HEK293 (cell line): ENCODE data around the gene PSD2.
A peak's percentile ranks its signal among the peaks of the same experiment; 100 is the strongest.

ENCODE experiments used
- FEZF1 ChIP-seq: fragments of 450-650 bp; formaldehyde crosslinking; IDR thresholded peaks from 2 replicates; pipeline ENCODE4 v1.5.1; 2016; ENCODE audit warnings: missing biosample characterization, missing genetic modification characterization
- KLF7 ChIP-seq: fragments of 450-650 bp; formaldehyde crosslinking; IDR thresholded peaks from 2 replicates; pipeline ENCODE4 v1.5.1; 2016; ENCODE audit warnings: missing biosample characterization, missing genetic modification characterization, borderline replicate concordance
- OVOL3 ChIP-seq: fragments of 450-650 bp; formaldehyde crosslinking; IDR thresholded peaks from 2 replicates; pipeline ENCODE4 v1.5.1; 2016; ENCODE audit warnings: missing biosample characterization, missing genetic modification characterization
- SETDB1 ChIP-seq: IDR thresholded peaks from one replicate; pipeline ENCODE4 v1.6.1; 2017; ENCODE audit warnings: mild to moderate bottlenecking, low read length, moderate library complexity, mixed read lengths; ENCODE audit not compliant: insufficient read length
- SP3 ChIP-seq: fragments of 450-650 bp; formaldehyde crosslinking; IDR thresholded peaks from 2 replicates; pipeline ENCODE4 v1.5.1; 2016; ENCODE audit warnings: missing biosample characterization, missing genetic modification characterization
- TRIM28 ChIP-seq: IDR thresholded peaks from 2 replicates; pipeline ENCODE4 v1.6.1; 2011; ENCODE audit warnings: low read length, control low read depth, borderline replicate concordance
- WT1 ChIP-seq: fragments of 450-650 bp; formaldehyde crosslinking; IDR thresholded peaks from 2 replicates; pipeline ENCODE4 v1.5.1; 2016; ENCODE audit warnings: missing biosample characterization, missing genetic modification characterization
- ZBTB11 ChIP-seq: fragments of 450-650 bp; formaldehyde crosslinking; conservative IDR thresholded peaks from 2 replicates; pipeline ENCODE4 v1.5.1; 2016; ENCODE audit warnings: low read depth, missing biosample characterization, missing genetic modification characterization
- ZBTB20 ChIP-seq: fragments of 450-650 bp; formaldehyde crosslinking; IDR thresholded peaks from 2 replicates; pipeline ENCODE4 v1.5.1; 2016; ENCODE audit warnings: missing biosample characterization, missing genetic modification characterization
- ZFP3 ChIP-seq: fragments of 450-650 bp; formaldehyde crosslinking; IDR thresholded peaks from 2 replicates; pipeline ENCODE4 v1.5.1; 2016; ENCODE audit warnings: low read depth, missing biosample characterization, missing genetic modification characterization
- ZNF114 ChIP-seq: fragments of 450-650 bp; formaldehyde crosslinking; IDR thresholded peaks from 2 replicates; pipeline ENCODE4 v1.5.0; 2017; ENCODE audit warnings: missing biosample characterization, missing genetic modification characterization
- ZNF146 ChIP-seq: fragments of 450-650 bp; formaldehyde crosslinking; IDR thresholded peaks from 2 replicates; pipeline ENCODE4 v1.5.1; 2016; ENCODE audit warnings: missing biosample characterization, missing genetic modification characterization
- ZNF2 ChIP-seq: fragments of 450-650 bp; formaldehyde crosslinking; IDR thresholded peaks from 2 replicates; pipeline ENCODE4 v1.5.1; 2016; ENCODE audit warnings: missing biosample characterization, missing genetic modification characterization
- ZNF23 ChIP-seq: fragments of 450-650 bp; formaldehyde crosslinking; IDR thresholded peaks from 2 replicates; pipeline ENCODE4 v1.5.1; 2016; ENCODE audit warnings: missing biosample characterization, missing genetic modification characterization, borderline replicate concordance
- ZNF266 ChIP-seq: fragments of 450-650 bp; formaldehyde crosslinking; IDR thresholded peaks from 2 replicates; pipeline ENCODE4 v1.5.1; 2016; ENCODE audit warnings: missing biosample characterization, missing genetic modification characterization, low read depth
- ZNF292 ChIP-seq: fragments of 450-650 bp; formaldehyde crosslinking; IDR thresholded peaks from 2 replicates; pipeline ENCODE4 v1.5.1; 2016; ENCODE audit warnings: low read depth, missing biosample characterization, missing genetic modification characterization, borderline replicate concordance
- ZNF350 ChIP-seq: fragments of 450-650 bp; formaldehyde crosslinking; IDR thresholded peaks from 2 replicates; pipeline ENCODE4 v1.5.0; 2017; ENCODE audit warnings: missing biosample characterization, mild to moderate bottlenecking, missing genetic modification characterization
- ZNF354C ChIP-seq: fragments of 450-650 bp; formaldehyde crosslinking; IDR thresholded peaks from 2 replicates; pipeline ENCODE4 v1.5.1; 2016; ENCODE audit warnings: missing biosample characterization, missing genetic modification characterization, low read depth, borderline replicate concordance
- ZNF423 ChIP-seq: fragments of 450-650 bp; formaldehyde crosslinking; IDR thresholded peaks from 2 replicates; pipeline ENCODE4 v1.5.1; 2016; ENCODE audit warnings: missing biosample characterization, missing genetic modification characterization
- ZNF510 ChIP-seq: fragments of 450-650 bp; formaldehyde crosslinking; IDR thresholded peaks from 2 replicates; pipeline ENCODE4 v1.5.1; 2018; ENCODE audit warnings: mild to moderate bottlenecking, missing genetic modification characterization, missing biosample characterization; ENCODE audit not compliant: insufficient replicate concordance
- ZNF549 ChIP-seq: fragments of 450-650 bp; IDR thresholded peaks from 2 replicates; pipeline ENCODE4 v1.5.1; 2018; ENCODE audit warnings: missing biosample characterization, missing genetic modification characterization, mild to moderate bottlenecking, inconsistent platforms, moderate library complexity
- ZNF621 ChIP-seq: fragments of 450-650 bp; formaldehyde crosslinking; IDR thresholded peaks from 2 replicates; pipeline ENCODE4 v1.5.1; 2017; ENCODE audit warnings: missing biosample characterization, missing genetic modification characterization
- ZNF626 ChIP-seq: fragments of 450-650 bp; sonication (Bioruptor Pico); formaldehyde crosslinking; IDR thresholded peaks from 2 replicates; pipeline ENCODE4 v1.5.1; 2018; ENCODE audit warnings: missing biosample characterization, missing genetic modification characterization, inconsistent platforms
- ZNF664 ChIP-seq: fragments of 450-650 bp; formaldehyde crosslinking; IDR thresholded peaks from 2 replicates; pipeline ENCODE4 v1.5.1; 2016; ENCODE audit warnings: missing biosample characterization, missing genetic modification characterization
- ZNF704 ChIP-seq: fragments of 450-650 bp; formaldehyde crosslinking; IDR thresholded peaks from 2 replicates; pipeline ENCODE4 v1.5.1; 2016; ENCODE audit warnings: missing biosample characterization, missing genetic modification characterization
- ZNF837 ChIP-seq: fragments of 450-650 bp; formaldehyde crosslinking; IDR thresholded peaks from 2 replicates; pipeline ENCODE4 v1.5.1; 2016; ENCODE audit warnings: missing biosample characterization, missing genetic modification characterization
- ZSCAN16 ChIP-seq: fragments of 450-650 bp; formaldehyde crosslinking; IDR thresholded peaks from 2 replicates; pipeline ENCODE4 v1.5.1; 2016; ENCODE audit warnings: missing biosample characterization, missing genetic modification characterization
- TF ChIP-seq, protein P1 (sequence below): fragments of 450-650 bp; formaldehyde crosslinking; IDR thresholded peaks from 2 replicates; pipeline ENCODE4 v1.5.1; 2016; ENCODE audit warnings: missing biosample characterization, missing genetic modification characterization, low read depth
- TF ChIP-seq, protein P2 (sequence below): fragments of 450-650 bp; formaldehyde crosslinking; IDR thresholded peaks from 2 replicates; pipeline ENCODE4 v1.5.1; 2016; ENCODE audit warnings: missing biosample characterization, missing genetic modification characterization, borderline replicate concordance
- TF ChIP-seq, protein P3 (sequence below): fragments of 450-650 bp; formaldehyde crosslinking; IDR thresholded peaks from 2 replicates; pipeline ENCODE4 v1.5.1; 2016; ENCODE audit warnings: missing biosample characterization, missing genetic modification characterization, low read depth

Gene PSD2

DNA sequence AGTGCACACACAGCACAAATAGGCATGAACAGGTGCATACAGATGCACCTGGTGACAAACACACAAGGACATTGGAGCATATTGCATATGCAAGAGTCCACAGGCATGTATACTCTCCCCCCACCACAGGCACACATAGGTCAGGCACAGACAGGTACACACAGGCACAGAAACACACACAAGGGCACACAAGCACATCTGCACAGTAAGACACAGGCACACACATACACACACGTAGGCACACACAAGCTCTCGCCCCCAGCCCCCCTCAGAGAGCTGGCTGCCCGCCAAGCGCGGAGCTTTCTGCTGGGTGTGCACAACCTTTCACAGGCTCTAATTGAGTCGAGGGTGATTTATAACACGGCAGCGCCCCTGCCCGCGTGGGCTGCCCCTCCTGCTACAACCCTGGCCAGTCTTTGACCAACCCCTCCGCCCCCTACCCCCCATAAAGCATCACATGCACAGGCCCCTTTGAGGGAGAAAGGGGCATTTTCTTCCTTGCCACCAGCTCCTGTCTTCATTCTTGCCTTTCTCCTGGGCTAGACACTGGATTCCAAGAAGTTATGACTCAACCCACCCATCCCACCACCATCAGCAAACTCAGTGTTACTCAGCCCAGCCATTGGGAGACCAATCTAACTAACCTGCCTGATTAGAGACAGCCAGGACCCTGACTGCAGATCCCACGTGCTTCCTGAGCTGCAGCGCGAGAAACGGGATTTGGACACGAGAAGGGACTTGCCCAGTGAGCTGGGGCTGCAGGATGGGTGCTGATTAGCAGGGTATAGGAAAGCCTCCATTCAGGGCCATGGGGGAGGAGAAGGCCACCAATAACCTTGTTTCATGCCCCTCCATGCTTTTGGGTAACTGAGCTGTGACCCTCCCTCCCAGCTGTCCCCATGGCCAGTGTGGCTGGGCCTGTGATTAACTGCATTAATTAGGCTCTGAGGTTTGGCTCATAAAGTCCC lies 42.8 kb upstream of the PSD2 start (continued):
- TF ChIP-seq TRIM28 (peak; percentile 47; the same call in 1 of the 2 replicates), ZSCAN16 (tag by site-specific recombination) (no peak), ZBTB20 (no peak), OVOL3 (tag by site-specific recombination) (no peak), ZNF2 (tag by site-specific recombination) (no peak), ZNF621 (no peak), ZNF549 (tag by site-specific recombination) (no peak), ZBTB11 (tag by site-specific recombination) (no peak), ZNF510 (tag by site-specific recombination) (no peak), ZNF292 (tag by site-specific recombination) (no peak), ZNF146 (tag by site-specific recombination) (no peak), SETDB1 (no peak), ZNF350 (tag by site-specific recombination) (no peak), WT1 (no peak), FEZF1 (no peak), ZNF837 (tag by site-specific recombination) (no peak), SP3 (tag by site-specific recombination) (no peak), ZFP3 (no peak), ZNF114 (tag by site-specific recombination) (no peak), ZNF354C (tag by site-specific recombination) (no peak), ZNF423 (tag by site-specific recombination) (peak; percentile 60; the same call in 1 of the 2 replicates), ZNF704 (tag by site-specific recombination) (no peak), ZNF664 (no peak), ZNF266 (no peak), ZNF626 (tag by site-specific recombination) (no peak), ZNF23 (tag by site-specific recombination) (no peak), KLF7 (no peak)
- TF ChIP-seq, protein P1, sequence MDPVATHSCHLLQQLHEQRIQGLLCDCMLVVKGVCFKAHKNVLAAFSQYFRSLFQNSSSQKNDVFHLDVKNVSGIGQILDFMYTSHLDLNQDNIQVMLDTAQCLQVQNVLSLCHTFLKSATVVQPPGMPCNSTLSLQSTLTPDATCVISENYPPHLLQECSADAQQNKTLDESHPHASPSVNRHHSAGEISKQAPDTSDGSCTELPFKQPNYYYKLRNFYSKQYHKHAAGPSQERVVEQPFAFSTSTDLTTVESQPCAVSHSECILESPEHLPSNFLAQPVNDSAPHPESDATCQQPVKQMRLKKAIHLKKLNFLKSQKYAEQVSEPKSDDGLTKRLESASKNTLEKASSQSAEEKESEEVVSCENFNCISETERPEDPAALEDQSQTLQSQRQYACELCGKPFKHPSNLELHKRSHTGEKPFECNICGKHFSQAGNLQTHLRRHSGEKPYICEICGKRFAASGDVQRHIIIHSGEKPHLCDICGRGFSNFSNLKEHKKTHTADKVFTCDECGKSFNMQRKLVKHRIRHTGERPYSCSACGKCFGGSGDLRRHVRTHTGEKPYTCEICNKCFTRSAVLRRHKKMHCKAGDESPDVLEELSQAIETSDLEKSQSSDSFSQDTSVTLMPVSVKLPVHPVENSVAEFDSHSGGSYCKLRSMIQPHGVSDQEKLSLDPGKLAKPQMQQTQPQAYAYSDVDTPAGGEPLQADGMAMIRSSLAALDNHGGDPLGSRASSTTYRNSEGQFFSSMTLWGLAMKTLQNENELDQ (tag by site-specific recombination) = no peak
- TF ChIP-seq, protein P2, sequence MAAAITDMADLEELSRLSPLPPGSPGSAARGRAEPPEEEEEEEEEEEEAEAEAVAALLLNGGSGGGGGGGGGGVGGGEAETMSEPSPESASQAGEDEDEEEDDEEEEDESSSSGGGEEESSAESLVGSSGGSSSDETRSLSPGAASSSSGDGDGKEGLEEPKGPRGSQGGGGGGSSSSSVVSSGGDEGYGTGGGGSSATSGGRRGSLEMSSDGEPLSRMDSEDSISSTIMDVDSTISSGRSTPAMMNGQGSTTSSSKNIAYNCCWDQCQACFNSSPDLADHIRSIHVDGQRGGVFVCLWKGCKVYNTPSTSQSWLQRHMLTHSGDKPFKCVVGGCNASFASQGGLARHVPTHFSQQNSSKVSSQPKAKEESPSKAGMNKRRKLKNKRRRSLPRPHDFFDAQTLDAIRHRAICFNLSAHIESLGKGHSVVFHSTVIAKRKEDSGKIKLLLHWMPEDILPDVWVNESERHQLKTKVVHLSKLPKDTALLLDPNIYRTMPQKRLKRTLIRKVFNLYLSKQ = no peak
- TF ChIP-seq, protein P3, sequence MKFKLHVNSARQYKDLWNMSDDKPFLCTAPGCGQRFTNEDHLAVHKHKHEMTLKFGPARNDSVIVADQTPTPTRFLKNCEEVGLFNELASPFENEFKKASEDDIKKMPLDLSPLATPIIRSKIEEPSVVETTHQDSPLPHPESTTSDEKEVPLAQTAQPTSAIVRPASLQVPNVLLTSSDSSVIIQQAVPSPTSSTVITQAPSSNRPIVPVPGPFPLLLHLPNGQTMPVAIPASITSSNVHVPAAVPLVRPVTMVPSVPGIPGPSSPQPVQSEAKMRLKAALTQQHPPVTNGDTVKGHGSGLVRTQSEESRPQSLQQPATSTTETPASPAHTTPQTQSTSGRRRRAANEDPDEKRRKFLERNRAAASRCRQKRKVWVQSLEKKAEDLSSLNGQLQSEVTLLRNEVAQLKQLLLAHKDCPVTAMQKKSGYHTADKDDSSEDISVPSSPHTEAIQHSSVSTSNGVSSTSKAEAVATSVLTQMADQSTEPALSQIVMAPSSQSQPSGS (tag by site-specific recombination) = no peak
